PC-9 (cell line): ENCODE results near the gene CRELD2.

ENCODE experiments used
- CTCF ChIP-seq: fragments of 200-600 bp; sonication (generic); conservative IDR thresholded peaks from 2 replicates; pipeline ENCODE4 v1.6.1; 2017; ENCODE audit warnings: mixed run types, antibody characterized with exemption, mild to moderate bottlenecking, moderate library complexity
- EZH2 ChIP-seq: fragments of 200-600 bp; sonication (generic); IDR thresholded peaks from 2 replicates; pipeline ENCODE4 v1.8.0; 2017; ENCODE audit warnings: antibody characterized with exemption, low read depth

GRCh38 chr22:49905465-49905864 lies 13.0 kb upstream of the CRELD2 start:
- no peak for TF ChIP-seq CTCF
- TF ChIP-seq EZH2 = no peak
